Measurements from ENCODE around the gene KCNC1.

The KCNC1 gene

DNA sequence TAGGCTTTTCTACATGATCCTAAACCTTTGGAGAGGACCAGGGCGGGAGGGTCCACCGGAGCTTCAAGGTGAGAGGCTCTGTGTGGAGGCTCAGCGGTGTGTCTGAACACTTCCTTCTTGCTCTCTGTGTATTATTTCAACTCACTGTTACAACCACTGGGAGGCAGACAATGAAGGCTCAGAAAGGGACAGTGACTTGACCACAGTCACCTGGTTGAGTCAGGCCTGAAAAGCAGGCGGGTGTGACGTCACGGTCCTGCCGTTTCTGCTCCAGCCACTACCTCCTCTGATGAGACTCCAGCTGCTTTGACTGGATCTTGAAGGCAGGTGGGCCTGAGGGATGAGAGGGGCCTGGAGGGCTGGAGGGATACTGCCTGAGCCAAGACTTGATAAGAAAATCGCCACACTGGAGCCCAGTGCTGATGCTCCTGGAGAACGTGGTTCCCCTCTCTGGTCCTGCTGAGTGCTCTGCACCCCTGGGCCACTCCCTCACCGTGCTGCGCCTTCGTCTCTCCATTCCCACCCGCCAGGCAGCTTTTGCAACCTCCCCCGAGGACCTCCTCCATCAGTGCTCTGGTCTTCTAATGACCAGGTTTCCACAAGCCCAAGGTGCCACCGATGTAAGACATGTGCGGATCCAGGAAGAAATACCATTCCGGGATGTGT, 27.9 kb downstream of the KCNC1 start:
- DNase-seq (ENCODE audit: insufficient read length, low spot score) (peak; percentile 67), FAIRE-seq (peak; percentile 61)
- TF ChIP-seq POLR2AphosphoS5 (IDR thresholded peaks at IDR 0.05; ENCODE audit: low read depth, low read length) (no peak), POU2F2 (IDR thresholded peaks at IDR 0.05; ENCODE audit: low read depth, low read length) (no peak), SPI1 (IDR thresholded peaks at IDR 0.05; ENCODE audit: low read depth, low read length) (no peak), PAX5 (IDR thresholded peaks at IDR 0.05; ENCODE audit: insufficient read depth, low read length, severe bottlenecking) (no peak), POLR2A (IDR thresholded peaks at IDR 0.05; ENCODE audit: low read depth, low read length) (no peak), TAF1 (IDR thresholded peaks at IDR 0.05; ENCODE audit: low read depth, low read length) (no peak)

DNA sequence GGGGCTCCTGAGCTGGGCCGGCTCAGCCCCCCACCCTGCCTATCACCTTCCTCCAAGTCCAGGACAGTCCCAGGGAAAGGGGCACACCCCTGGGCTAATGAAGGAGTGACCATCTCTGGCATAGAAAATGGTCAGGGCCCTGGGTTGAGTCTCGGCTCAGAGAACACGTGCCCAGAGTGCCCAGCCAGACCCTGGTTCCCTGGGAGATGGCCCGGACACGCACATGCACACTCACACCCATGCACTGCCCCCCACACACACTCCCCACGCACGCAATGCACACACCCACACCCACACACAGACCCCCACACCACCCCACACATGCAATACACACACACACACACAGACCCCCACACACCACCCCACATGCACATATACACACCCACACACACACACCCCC, 28.7 kb downstream of the KCNC1 start:
- TF ChIP-seq PAX5 (IDR thresholded peaks at IDR 0.05; ENCODE audit: insufficient read depth, low read length, severe bottlenecking) (no peak), POU2F2 (IDR thresholded peaks at IDR 0.05; ENCODE audit: low read depth, low read length) (no peak)
- FAIRE-seq: no peak
- no peak for DNase-seq (ENCODE audit: insufficient read length, low spot score)

DNA sequence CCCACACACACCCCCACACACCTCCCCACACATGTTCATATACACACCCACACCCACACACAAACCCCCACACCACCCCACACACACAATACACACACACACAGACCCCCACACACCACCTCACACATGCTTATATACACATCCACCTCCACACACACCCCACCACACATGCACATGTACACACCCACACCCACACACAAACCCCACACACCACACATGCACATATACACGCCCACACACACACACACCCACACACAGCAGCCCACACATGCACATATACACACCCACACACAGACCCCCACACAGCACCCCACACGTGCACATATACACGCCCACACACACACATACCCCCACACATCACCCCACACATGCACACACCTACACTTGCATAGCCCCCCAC, 29.1 kb downstream of the KCNC1 start:
- FAIRE-seq (peak; percentile 13), DNase-seq (ENCODE audit: insufficient read length, low spot score) (no peak)
- TF ChIP-seq SPI1 (IDR thresholded peaks at IDR 0.05; ENCODE audit: low read depth, low read length) (no peak), POU2F2 (IDR thresholded peaks at IDR 0.05; ENCODE audit: low read depth, low read length) (no peak)

DNA sequence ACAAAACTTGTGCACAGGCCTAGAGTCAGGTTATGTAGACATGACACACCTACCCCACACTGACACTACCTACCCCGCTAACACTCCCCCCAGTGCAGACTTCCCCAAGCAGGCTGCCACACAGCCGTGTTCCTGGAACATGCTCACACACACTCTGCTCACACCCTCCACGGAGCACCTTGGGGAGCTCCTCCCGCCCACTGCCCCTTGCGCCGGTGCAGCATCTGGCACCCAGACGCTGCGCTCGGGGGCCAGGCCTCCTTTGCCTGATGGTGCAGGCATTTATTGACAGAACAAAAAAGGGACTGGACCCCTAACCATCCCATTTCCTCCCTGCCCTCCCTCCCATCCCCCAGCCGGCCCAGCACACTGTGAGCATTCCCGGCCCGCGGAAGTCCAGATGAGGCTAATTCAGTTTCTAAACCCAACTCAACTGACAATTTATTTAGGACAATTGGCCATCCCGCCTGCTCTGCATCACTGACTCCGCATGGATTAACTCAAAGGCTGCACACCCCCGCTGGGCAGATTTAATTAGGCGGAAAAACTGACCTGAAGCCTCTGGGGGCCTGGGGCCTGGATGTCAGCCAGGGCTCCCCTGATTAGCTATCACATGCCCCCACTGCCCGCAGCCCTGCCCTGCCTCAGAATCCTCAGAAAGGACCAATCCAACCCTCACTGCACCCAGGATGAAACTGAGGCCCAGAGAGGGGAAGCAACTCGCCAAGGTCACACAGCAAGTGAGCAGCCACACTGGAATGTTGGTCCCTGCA, 30.1 kb downstream of the KCNC1 start:
- DNase-seq (ENCODE audit: insufficient read length, low spot score): no peak
- no peak for FAIRE-seq
- no peak for TF ChIP-seq SPI1 (IDR thresholded peaks at IDR 0.05; ENCODE audit: low read depth, low read length)
- no peak for TF ChIP-seq TAF1 (IDR thresholded peaks at IDR 0.05; ENCODE audit: low read depth, low read length)
- no peak for TF ChIP-seq PAX5 (IDR thresholded peaks at IDR 0.05; ENCODE audit: insufficient read depth, low read length, severe bottlenecking)
- no peak for TF ChIP-seq POU2F2 (IDR thresholded peaks at IDR 0.05; ENCODE audit: low read depth, low read length)
- no peak for TF ChIP-seq POLR2AphosphoS5 (IDR thresholded peaks at IDR 0.05; ENCODE audit: low read depth, low read length)
- TF ChIP-seq POLR2A (IDR thresholded peaks at IDR 0.05; ENCODE audit: low read depth, low read length): no peak

DNA sequence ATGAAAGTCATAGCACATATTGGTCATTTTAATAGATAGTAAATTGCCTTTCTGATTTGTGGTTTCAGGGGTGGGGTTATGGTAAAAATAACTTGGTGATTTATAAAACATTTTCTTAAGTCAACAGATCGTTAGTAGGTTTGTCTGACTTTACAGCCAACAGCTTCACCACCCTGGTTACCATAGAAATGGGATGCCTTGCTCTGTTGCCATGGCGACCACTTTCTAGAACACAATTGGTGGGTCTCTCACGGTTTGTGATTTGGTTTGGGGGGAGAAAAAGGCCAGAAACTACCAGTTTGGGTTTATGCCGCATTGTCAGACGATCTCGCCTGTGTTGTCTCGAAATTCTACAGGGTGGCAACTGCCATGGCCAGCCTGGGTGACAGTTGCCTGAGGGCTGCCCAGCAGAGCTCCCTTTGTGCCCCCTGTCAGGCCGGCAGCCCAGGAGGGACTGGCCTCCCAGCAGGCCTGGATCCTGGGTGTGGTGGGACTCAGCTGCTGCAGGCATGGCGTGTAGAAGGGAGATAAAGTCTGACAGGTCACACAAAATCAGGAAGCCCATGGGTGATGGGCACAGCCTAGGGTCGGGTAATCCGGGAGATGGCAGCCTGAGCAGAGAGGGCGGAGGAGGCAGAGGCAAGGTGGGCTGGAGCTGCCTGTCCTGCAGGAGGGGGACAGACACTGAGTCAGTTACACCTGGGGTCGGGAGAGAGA, 30.9 kb downstream of the KCNC1 start:
- FAIRE-seq: no peak
- DNase-seq (ENCODE audit: insufficient read length, low spot score): no peak
- TF ChIP-seq PAX5 (IDR thresholded peaks at IDR 0.05; ENCODE audit: insufficient read depth, low read length, severe bottlenecking): no peak
- TF ChIP-seq TAF1 (IDR thresholded peaks at IDR 0.05; ENCODE audit: low read depth, low read length): no peak
- no peak for TF ChIP-seq POU2F2 (IDR thresholded peaks at IDR 0.05; ENCODE audit: low read depth, low read length)
- TF ChIP-seq SPI1 (IDR thresholded peaks at IDR 0.05; ENCODE audit: low read depth, low read length): no peak
- TF ChIP-seq POLR2A (IDR thresholded peaks at IDR 0.05; ENCODE audit: low read depth, low read length): no peak
- TF ChIP-seq POLR2AphosphoS5 (IDR thresholded peaks at IDR 0.05; ENCODE audit: low read depth, low read length): no peak

DNA sequence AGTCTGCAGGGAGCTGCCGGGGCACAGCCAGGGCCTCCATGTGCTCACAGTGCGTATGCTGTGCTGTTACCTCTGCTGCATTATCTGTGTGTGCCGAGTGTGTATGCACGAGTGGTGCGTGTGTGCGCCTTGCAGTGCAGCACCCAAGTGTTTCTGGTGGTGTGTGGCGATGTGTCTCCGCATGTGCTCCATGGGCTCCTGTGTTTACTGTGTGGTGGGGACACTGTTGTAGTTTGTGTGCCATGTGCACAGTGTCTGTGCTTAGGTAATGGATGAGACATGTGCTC, 31.4 kb downstream of the KCNC1 start:
- no peak for FAIRE-seq
- TF ChIP-seq POLR2A (IDR thresholded peaks at IDR 0.05; ENCODE audit: low read depth, low read length): no peak
- TF ChIP-seq POU2F2 (IDR thresholded peaks at IDR 0.05; ENCODE audit: low read depth, low read length): no peak
- no peak for TF ChIP-seq TAF1 (IDR thresholded peaks at IDR 0.05; ENCODE audit: low read depth, low read length)
- TF ChIP-seq PAX5 (IDR thresholded peaks at IDR 0.05; ENCODE audit: insufficient read depth, low read length, severe bottlenecking): no peak
- TF ChIP-seq POLR2AphosphoS5 (IDR thresholded peaks at IDR 0.05; ENCODE audit: low read depth, low read length): no peak
- no peak for TF ChIP-seq SPI1 (IDR thresholded peaks at IDR 0.05; ENCODE audit: low read depth, low read length)
- DNase-seq (ENCODE audit: insufficient read length, low spot score): no peak

DNA sequence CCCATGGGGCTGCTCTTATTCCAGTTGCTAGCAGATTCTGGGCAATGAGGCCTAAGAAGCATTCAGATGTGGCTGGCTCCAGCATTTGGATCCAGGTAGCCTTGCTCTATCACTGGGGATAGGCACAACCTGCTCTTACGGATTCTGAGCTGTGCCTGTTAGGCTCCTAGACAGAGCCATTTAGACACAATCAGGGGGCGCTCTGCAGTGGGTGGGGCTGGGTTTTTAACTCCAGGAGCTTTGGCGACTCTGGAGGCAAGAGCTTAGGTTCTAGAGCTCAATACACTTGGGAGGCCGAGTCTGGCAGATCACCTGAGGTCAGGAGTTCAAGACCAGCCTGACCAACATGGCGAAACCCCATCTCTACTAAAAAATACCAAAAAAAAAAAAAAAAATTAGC, 32.0 kb downstream of the KCNC1 start:
- no peak for DNase-seq (ENCODE audit: insufficient read length, low spot score)
- no peak for TF ChIP-seq POU2F2 (IDR thresholded peaks at IDR 0.05; ENCODE audit: low read depth, low read length)
- TF ChIP-seq TAF1 (IDR thresholded peaks at IDR 0.05; ENCODE audit: low read depth, low read length): no peak
- no peak for TF ChIP-seq POLR2A (IDR thresholded peaks at IDR 0.05; ENCODE audit: low read depth, low read length)
- no peak for TF ChIP-seq POLR2AphosphoS5 (IDR thresholded peaks at IDR 0.05; ENCODE audit: low read depth, low read length)
- TF ChIP-seq SPI1 (IDR thresholded peaks at IDR 0.05; ENCODE audit: low read depth, low read length): no peak
- no peak for TF ChIP-seq PAX5 (IDR thresholded peaks at IDR 0.05; ENCODE audit: insufficient read depth, low read length, severe bottlenecking)
- FAIRE-seq: no peak

DNA sequence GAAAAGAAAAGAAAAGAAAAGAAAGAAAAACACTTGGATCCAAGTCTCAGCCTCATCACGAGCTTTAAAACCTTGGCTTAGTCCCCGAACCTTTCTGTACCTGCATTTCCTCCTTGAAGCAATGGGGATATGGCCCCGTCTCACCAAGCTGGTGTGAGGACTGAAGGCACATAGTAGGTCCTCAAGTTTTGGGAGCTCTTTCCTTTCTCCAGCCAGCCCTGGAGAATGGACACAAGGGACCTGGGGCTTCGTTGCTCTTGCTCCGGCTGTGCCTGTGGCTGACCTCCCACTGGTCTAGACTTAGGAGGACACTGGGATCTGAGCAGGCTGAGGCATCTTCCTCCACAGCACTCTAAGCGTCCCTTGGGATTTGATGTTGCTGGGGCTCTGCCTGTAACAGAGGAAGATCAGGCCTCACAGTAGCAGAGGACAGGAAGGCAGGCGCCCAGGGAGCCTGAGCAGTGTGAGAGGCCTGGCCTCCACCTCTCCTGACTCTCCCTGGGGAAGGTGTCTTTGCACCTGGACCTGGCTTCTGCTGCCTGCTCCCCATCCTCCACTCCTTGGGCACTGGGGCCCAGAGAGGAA, 32.8 kb downstream of the KCNC1 start:
- TF ChIP-seq PAX5 (IDR thresholded peaks at IDR 0.05; ENCODE audit: insufficient read depth, low read length, severe bottlenecking): no peak
- TF ChIP-seq SPI1 (IDR thresholded peaks at IDR 0.05; ENCODE audit: low read depth, low read length): no peak
- no peak for TF ChIP-seq POU2F2 (IDR thresholded peaks at IDR 0.05; ENCODE audit: low read depth, low read length)
- FAIRE-seq: no peak
- DNase-seq (ENCODE audit: insufficient read length, low spot score): no peak

DNA sequence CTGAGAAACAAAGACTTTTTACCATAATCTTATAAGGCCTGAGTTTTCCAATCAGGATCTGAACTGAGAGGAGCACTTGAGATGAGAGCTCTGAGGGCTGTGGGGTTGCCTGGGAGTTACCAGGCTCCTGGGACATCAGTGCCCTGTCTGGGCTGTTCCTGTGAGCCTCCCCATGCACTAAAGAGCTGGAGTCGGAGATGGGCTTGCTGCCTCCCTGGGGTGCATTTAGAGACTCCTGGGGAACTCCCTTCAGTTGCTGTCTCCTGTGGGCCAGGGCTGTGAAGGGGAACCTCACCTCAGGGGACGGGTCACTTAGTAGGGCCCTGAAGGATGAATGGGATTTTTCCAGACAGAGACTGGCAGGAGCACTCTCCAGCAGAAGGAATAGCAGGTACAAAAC, 33.3 kb downstream of the KCNC1 start:
- DNase-seq (ENCODE audit: insufficient read length, low spot score) (no peak), FAIRE-seq (no peak)
- TF ChIP-seq POLR2A (IDR thresholded peaks at IDR 0.05; ENCODE audit: low read depth, low read length): no peak
- TF ChIP-seq TAF1 (IDR thresholded peaks at IDR 0.05; ENCODE audit: low read depth, low read length): no peak
- TF ChIP-seq POU2F2 (IDR thresholded peaks at IDR 0.05; ENCODE audit: low read depth, low read length): no peak

DNA sequence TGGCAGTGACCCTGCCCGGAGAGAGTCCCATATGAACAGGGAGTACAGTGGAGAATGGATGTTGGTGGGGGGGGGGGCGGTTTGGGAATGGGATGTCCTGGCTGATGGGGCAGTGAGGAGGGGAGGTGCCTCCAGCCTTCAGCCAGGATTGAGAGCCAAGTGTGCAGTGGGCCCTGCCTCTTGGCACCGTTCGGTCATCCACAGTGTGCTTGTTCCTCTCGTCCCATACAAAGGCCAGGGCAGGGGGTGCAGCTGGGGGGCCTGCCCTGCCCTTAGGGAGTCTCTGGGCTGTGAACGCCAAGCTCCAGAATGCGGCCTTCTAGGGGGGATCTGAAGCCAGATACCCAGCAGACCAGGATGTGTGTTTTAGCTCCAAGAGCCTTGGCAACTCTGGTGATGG, 34.0 kb downstream of the KCNC1 start:
- no peak for FAIRE-seq
- DNase-seq (ENCODE audit: insufficient read length, low spot score): no peak
- TF ChIP-seq SPI1 (IDR thresholded peaks at IDR 0.05; ENCODE audit: low read depth, low read length) (no peak), TAF1 (IDR thresholded peaks at IDR 0.05; ENCODE audit: low read depth, low read length) (no peak), PAX5 (IDR thresholded peaks at IDR 0.05; ENCODE audit: insufficient read depth, low read length, severe bottlenecking) (no peak), POLR2A (IDR thresholded peaks at IDR 0.05; ENCODE audit: low read depth, low read length) (no peak), POLR2AphosphoS5 (IDR thresholded peaks at IDR 0.05; ENCODE audit: low read depth, low read length) (no peak), POU2F2 (IDR thresholded peaks at IDR 0.05; ENCODE audit: low read depth, low read length) (no peak)
